CD1c-positive myeloid dendritic cell (primary cell): ENCODE measurements around the gene SHC1.

ENCODE experiments used
- DNase-seq: peaks from one replicate; pipeline ENCODE4 v3.0.0-alpha.2; 2016; ENCODE audit errors: extremely low spot score

The SHC1 gene

DNA sequence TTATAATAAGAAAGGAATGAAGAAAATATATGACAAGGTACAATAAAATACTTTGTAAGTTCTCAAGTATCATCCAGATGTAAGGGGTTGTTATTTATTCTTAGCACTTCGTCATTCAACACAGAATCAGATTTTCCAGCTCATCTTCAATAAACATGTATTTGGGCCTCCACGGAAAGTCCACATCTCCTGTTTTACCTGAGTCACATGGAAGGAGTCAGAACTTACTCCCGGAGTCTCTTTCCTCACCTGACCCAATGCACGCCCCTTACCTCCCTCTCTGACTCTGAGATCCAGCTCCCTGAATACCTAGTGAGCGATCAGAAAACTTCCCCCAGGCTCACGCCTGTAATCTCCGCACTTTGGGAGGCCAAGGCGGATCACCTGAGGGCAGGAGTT lies 32.6 kb downstream of the SHC1 start:
- DNase-seq = no peak

DNA sequence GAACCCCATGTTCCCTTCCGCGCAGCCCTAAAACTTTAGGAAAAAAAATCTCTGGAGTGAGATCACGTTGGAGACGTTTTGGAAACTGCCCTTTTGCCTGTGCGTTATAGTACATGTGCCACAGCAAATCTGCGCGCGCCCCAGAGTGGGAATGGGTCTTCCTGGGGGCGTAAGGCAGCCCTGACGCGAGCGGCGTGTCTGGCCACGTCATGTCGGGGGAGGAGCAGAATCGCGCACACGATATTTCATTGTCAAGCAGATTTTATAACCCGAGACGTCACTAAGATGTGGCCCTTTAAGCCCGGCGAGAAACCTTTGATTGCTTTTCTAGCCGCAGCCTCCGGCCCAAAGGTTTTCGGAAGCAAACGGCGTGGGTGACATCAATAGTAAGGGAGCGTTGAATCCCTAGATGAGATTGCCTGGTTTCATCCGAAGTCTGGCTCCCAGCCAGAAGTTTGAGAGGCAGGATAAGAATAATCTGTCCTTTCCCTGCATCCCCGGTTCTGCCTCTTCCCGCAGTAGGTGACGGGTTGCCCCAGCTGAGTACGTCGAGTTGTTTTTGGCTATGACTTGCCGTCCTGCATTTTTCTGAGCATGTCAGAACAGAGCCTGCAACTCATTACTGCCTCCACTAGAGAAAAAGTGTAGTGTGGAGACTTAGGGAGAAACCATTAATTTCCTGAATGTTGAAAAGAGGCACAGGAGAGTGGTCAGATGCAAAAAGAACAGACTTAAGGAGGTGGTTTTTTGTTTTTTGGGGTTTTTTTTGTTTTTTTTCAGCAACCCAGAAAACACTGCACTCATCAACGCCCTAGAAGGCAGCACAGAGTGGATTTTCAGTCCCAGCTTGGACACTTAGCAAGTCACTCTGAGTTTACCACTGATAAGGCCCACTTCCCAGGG lies 33.2 kb downstream of the SHC1 start:
- DNase-seq = peak; percentile 96

DNA sequence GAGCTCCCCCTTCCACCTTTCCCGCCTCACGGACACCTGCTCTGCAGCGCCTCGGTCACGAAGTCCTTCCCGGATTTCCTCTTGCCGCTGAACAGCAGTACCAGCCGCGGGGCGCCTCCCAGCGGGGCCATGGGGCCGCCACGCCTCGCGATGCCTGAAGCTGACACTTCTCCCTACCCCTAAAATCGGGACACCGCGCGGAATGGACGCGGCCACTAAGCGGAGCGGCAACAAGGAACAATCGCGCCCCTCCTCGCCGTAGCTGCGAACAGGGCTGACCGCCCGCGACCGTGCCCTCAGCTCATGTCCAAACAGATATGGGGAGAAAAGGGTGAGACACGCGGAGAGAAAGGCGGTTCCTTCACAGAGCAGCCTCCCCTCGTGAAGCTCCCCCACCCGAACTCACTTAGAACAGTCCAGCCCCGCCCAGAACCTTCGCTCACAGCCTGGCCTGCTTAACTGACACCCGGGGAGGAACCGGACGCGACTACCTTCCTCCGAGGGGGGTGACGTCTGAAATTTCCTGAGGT lies 33.9 kb downstream of the SHC1 start, which contains the start of gene PMVK:
Gene PMVK (minus strand): TSS at position 165 of the 530 bp plus-strand sequence. CDS start 34 bp downstream, at position 131.
- peak; percentile 96 for DNase-seq

DNA sequence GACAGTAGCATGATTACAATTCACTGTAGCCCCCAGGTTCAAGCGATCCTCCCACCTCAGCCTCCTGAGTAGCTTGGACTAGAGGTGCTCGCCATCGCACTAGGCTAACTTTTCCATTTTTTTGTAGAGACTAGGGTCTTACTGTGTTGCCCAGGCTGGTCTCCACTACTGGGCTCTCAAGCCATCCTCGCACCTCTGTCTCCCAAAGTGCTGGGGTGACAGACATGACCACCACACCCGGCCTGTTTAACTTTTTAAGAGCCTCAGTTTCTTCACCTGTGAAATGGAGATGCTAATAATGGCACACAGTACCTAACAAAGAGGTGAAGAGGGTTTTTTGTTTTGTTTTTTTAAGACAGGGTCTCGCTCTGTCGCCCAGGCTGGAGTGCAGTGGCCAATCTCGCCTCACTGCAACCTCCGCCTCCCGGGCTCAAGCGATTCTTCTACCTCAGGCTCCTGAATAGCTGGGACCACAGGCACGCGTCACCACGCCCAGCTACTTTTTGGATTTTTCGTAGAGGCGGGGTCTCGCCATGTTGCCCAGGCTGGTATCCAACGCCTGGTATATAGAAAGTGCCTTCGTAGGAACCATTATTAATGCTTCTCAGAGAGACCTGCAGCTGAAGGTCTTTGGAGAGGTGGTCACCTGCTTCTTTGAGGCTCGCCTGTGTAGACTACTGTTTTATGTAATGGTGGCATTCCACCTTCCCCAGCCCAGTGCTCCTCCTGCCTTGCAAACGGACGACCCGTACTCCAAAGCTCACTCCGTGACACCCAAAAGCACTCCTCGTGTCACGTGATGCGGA lies 34.6 kb downstream of the SHC1 start:
- no peak for DNase-seq

DNA sequence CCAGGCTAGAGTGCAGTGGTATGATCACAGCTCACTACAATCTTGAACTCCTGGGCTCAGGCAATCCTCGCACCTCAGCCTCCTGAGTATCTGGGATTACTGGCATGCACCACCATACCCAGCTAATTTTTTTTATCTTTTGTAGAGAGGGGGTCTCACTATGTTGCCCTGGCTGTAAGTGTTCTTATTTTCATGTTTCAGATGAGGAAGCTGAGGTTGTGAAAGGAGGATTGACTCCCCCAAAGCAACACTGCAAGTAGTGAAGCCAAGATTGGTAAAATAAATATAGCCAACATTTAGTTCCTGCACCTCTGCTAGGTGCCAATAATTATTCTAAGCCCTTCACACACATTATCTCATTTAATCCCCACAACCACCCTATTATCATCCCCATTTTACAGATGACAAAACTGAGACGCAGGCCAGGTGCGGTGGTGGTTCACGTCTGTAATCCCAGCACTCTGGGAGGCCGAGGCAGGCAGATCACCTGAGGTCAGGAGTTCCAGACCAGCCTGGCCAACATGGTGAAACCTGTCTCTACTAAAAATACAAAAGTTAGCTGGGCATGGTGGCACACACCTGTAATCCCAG lies 36.1 kb downstream of the SHC1 start:
- no peak for DNase-seq

DNA sequence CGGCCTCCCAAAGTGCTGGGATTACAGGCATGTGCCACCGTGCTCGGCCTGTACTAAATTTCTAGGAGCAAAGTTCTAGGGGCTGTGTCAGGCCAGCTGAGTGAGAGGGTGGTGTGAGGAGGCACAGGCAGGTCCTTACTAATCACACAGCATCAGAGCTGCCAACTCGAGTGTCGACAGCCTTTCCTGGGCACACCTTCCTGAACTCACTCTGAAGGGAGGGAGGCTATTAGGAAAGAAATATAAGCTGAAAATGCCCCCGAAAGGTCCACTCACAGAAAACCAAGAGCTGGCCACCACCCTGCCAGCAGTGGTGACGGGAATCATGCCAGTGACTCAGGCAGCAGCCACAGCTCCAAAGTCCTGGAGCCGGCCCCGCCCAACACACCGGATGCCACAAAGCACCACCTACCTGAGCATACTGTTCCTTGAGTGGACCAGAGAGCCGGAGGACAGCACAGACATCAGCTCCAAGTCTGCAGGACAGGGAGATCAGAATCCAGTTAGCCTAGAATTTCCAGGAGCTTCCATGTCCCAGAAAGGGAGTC lies 38.5 kb downstream of the SHC1 start:
- DNase-seq = no peak

DNA sequence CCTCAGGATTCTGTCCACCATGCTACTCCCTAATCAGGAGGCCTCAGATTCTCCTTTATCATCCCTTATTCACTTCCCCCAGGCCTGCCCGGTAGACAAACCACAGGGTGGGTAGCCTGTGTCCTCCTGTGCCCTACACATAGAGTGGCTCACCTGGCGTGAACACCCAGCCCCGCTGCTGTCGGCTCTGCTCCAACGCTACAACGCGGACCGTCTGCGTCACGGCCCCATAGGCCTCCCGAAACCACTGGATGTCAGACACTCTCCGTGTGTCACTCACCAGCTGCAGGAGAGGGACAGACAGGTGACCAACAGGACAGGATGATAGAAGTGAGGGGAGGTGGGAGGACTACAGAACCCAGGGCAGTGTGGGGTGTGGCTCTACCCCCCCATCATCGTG lies 44.3 kb downstream of the SHC1 start:
- no peak for DNase-seq

DNA sequence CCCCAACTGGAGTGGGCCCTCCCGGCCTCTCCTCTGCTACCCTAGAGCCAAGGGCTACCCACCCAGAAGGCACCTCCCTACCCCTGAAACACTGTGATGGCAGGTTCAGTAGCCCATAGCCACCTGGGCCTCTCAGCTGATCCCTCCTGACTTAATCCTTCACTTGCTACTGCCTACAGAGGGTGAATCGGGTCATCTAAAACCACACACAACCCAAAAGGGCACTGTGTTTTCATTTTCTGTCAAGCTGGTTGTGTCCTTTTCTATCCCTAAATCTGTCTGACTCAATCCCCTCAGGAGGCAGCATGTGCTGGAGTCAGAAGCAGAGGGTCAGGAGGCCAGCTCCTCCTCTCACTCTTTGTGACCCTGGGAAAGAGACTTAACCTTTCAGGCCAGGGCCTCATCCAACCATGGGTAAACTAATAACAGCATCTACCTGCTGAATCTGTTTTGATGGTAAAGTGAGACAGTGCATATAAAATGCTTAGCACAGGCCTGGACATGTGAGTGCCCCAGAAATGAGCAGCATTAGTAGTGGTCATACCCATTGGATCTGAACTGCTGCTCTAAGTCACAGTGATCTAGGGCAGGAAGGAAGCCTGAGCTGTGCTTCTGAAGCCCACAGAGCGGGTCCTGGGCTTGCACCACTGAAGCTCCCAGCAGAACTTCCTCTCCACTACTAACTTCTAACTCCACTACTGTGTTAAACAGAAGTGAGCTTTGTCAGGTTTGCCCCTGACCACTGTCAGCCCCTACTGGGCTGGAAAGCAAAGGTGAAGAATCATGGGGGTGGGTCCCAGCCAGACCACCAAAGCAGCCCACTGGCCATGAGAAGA lies 45.0 kb downstream of the SHC1 start:
- no peak for DNase-seq

DNA sequence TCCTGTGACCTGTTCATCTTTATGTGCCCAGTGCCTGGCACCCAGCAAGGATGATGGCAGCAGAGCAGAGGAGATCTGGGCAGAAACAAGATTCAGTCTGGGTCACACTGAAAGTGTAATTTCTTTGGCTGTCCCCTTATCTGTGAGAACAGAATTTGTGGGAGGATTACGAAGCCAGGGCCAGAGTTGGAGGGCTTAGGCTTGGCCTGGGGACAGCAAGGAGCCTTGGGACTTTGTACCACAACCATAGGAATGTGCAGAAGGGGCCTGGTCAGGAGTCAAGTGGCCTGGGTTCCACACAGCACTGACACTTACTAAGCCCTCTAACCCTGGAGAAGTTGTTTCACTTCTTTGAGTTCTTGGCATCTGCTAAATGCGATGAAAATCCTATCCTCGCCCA lies 46.9 kb downstream of the SHC1 start:
- no peak for DNase-seq

DNA sequence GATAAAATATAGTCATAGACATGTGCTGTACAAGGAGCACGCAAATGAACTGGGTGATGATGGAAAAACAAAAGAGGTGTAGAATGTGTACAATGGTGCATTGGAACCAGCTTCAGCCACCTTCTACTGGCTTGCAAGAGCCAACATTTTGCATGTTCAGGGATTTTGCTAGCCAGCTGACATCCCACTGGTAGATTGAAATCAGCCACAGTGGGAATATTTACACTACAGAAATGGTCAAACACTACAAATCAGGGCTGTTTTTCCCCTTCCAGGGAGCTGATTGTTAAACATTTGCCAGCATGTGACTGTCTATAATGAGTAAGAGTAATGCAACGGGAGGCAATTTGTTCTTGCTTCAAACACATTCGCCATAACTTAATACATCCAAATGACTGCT lies 57.3 kb downstream of the SHC1 start:
- no peak for DNase-seq

DNA sequence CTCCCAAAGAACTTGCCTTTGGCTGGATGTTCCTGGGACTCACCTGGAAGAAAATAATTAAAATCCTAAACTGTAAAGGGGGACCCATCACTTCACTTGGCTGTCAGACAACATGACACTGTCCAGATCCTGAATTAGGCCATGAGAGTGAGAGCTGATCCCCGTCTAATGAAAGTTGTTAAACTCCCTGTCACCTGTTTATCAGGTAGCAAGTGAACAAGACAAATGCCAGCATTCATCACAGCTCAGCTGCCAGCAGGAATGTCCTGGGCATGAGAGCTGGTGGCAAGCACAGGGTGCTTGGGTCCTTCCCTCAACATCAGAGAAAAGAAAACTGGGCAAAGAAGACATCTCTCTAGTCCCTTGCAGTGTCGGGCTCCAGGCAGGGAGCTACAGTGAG lies 57.8 kb downstream of the SHC1 start:
- no peak for DNase-seq
